Activated effector memory CD4-positive, alpha-beta T cell treated with Interleukin-2 at 50 U/mL for 16 hours (primary cell): Measurements from ENCODE around the gene RNF113B.

Experiments
- DNase-seq: peaks from one replicate; pipeline ENCODE4 v3.0.0-alpha.2; 2020

Gene RNF113B

GRCh38 chr13:98134901-98135300, 42.2 kb downstream of the RNF113B start:
- DNase-seq, result no peak

GRCh38 chr13:98133946-98134345, 43.1 kb downstream of the RNF113B start:
- no peak for DNase-seq

DNA sequence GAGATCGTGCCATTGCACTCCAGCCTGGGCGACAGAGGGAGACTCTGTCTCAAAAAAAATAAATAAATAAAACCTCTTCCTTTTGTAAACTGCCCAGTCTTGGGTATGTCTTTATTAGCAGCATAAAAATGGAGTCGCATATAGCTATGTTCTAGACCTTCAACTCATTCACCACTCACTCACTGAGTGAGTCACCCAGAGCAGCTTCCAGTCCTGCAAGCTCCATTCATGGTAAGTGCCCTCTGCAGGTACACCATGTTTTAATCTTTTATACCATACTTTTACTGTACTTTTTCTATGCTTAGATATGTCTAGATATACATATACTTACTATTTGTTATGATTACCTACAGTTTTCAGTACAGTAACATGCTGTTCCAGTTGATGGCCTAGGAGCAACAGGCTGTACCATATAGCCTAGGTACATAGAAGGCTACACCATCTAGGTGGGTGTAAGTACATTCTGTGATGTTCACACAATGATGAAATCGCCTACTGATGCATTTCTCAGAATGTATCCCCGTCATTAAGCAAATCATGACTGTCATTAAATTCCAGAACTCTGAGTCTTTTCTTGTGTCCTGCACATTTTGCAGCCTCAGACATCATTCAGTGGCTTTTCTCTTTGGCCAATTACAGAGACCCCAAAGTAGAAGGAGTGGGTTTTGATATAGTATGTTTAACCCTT, 47.9 kb downstream of the RNF113B start:
- no peak for DNase-seq
